Endodermal cell (in vitro differentiated cells): Measurements from ENCODE around the gene OMP. TPM values are rescaled to one million over a fixed set of nuclear protein-coding genes. Genes with fewer than 3 reads are reported as not detected.
A peak's percentile ranks its signal among the peaks of the same experiment; 100 is the strongest.

ENCODE experiments used
- DNase-seq: peaks from one replicate; pipeline ENCODE4 v3.0.0-alpha.2; 2017
- H3K27ac ChIP-seq: 2 replicates; pipeline ENCODE4 v1.5.1; 2013; ENCODE audit warnings: mild to moderate bottlenecking, low read depth, low read length, moderate library complexity
- H3K27me3 ChIP-seq: 2 replicates; pipeline ENCODE4 v1.6.1; 2013; ENCODE audit warnings: mild to moderate bottlenecking, low read length, moderate library complexity; ENCODE audit not compliant: insufficient read depth, control insufficient read depth, poor library complexity, severe bottlenecking
- H3K36me3 ChIP-seq: 2 replicates; pipeline ENCODE4 v1.7.0; 2013; ENCODE audit warnings: mild to moderate bottlenecking, low read length, moderate library complexity; ENCODE audit not compliant: control insufficient read depth, insufficient read depth
- H3K4me1 ChIP-seq: one replicate; pipeline ENCODE4 v1.7.0; 2013; ENCODE audit warnings: low read length; ENCODE audit not compliant: control insufficient read depth, insufficient read depth
- H3K4me3 ChIP-seq: 2 replicates; pipeline ENCODE4 v1.5.1; 2013; ENCODE audit warnings: mild to moderate bottlenecking, low read length, moderate library complexity
- H3K9ac ChIP-seq: 2 replicates; pipeline ENCODE4 v1.6.1; 2013; ENCODE audit warnings: mild to moderate bottlenecking, low read length, moderate library complexity; ENCODE audit not compliant: poor library complexity, severe bottlenecking; ENCODE audit errors: extremely low read depth
- H3K9me3 ChIP-seq: 2 replicates; pipeline ENCODE4 v1.6.1; 2013; ENCODE audit warnings: mild to moderate bottlenecking, low read length, moderate library complexity; ENCODE audit not compliant: control insufficient read depth
- H3K27ac Mint-ChIP-seq: 2 replicates; pipeline ENCODE4 v1.8.0; 2020; ENCODE audit warnings: mixed read lengths
- H3K27me3 Mint-ChIP-seq: 2 replicates; pipeline ENCODE4 v1.8.0; 2021; ENCODE audit warnings: mild to moderate bottlenecking, mixed read lengths; ENCODE audit not compliant: insufficient read depth
- H3K36me3 Mint-ChIP-seq: 2 replicates; pipeline ENCODE4 v1.8.0; 2020; ENCODE audit warnings: low read depth, mixed read lengths
- H3K4me1 Mint-ChIP-seq: 2 replicates; pipeline ENCODE4 v1.8.0; 2020; ENCODE audit warnings: mixed read lengths
- H3K4me3 Mint-ChIP-seq: 2 replicates; pipeline ENCODE4 v1.8.0; 2020; ENCODE audit warnings: mild to moderate bottlenecking, moderate library complexity, mixed read lengths
- H3K9me3 Mint-ChIP-seq: 2 replicates; pipeline ENCODE4 v1.8.0; 2020; ENCODE audit warnings: mild to moderate bottlenecking, mixed read lengths
- WGBS, 2 experiments: methylation state at CpG; one replicate each; pipeline versions ENCODE4 v1.1.5 to v1.1.7; 2013; ENCODE audit warnings: missing lambda C conversion rate in 2 of 2, mixed read lengths in 1 of 2; ENCODE audit not compliant: insufficient coverage in 1 of 2, insufficient read length in 1 of 2; 5-methylcytosine and 5-hydroxymethylcytosine counted together
- total RNA-seq, 2 donors: library from RNA; stranded (reverse); fragmentation: NEBNext Ultra II Directional in 1 of 2; extraction: Animal tissue kit (Norgen Biotek cat#: 25700) in 1 of 2; gene quantifications; 2 replicates in 1 of 2; 3 replicates in 1 of 2; pipeline ENCODE4 v1.2.1, GENCODE V29; 2021
- TF ChIP-seq, protein P1 (sequence below): fragments of 200-600 bp; sonication (generic); conservative IDR thresholded peaks from 2 replicates; pipeline ENCODE4 v1.5.0; 2021; ENCODE audit warnings: antibody characterized with exemption, mild to moderate bottlenecking

Gene OMP
- total RNA-seq, 2 donors from 2014 or later, result 1.6 to 1.7 TPM

DNA sequence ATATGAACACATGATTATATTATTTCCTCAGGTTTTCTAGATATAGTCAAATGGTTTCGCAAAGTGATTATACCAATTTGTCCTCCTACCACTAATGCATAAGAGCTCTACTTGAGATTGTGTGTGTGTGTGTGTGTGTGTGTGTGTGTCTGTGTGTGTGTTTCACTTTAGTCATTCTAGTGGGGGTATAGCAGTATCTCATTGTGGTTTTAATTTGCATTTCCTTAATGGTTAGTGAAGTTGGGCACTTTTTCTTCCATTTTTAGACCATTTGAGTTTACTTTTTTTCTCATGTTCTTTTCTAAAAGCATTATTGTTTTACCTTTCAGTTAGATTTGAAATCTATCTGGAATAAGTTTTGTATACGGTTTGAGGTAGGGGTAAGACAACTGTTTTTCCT, 23.0 kb upstream of the OMP start:
- Histone ChIP-seq H3K9ac (no peak overlapping the region), H3K9me3 (peaks cover 10% of the 10 kb centered on the region), H3K4me3 (no peak overlapping the region), H3K4me1 (no peaks in the 10 kb centered on the region), H3K27ac (no peak overlapping the region), H3K27me3 (no peaks in the 10 kb centered on the region), H3K36me3 (no peaks in the 10 kb centered on the region)
- 94% methylated on average over 1 of the region's 2 CpGs; no CpG with 5 or more reads in 1 of the 2 experiments for WGBS, 2 experiments
- no peak for DNase-seq
- Mint-ChIP-seq H3K4me3 (no peak overlapping the region), H3K36me3 (peaks cover 4% of the 10 kb centered on the region), H3K9me3 (peaks cover 6% of the 10 kb centered on the region), H3K27me3 (no peaks in the 10 kb centered on the region), H3K27ac (no peak overlapping the region), H3K4me1 (no peaks in the 10 kb centered on the region)
- TF ChIP-seq, protein P1, sequence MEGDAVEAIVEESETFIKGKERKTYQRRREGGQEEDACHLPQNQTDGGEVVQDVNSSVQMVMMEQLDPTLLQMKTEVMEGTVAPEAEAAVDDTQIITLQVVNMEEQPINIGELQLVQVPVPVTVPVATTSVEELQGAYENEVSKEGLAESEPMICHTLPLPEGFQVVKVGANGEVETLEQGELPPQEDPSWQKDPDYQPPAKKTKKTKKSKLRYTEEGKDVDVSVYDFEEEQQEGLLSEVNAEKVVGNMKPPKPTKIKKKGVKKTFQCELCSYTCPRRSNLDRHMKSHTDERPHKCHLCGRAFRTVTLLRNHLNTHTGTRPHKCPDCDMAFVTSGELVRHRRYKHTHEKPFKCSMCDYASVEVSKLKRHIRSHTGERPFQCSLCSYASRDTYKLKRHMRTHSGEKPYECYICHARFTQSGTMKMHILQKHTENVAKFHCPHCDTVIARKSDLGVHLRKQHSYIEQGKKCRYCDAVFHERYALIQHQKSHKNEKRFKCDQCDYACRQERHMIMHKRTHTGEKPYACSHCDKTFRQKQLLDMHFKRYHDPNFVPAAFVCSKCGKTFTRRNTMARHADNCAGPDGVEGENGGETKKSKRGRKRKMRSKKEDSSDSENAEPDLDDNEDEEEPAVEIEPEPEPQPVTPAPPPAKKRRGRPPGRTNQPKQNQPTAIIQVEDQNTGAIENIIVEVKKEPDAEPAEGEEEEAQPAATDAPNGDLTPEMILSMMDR, result no peak

DNA sequence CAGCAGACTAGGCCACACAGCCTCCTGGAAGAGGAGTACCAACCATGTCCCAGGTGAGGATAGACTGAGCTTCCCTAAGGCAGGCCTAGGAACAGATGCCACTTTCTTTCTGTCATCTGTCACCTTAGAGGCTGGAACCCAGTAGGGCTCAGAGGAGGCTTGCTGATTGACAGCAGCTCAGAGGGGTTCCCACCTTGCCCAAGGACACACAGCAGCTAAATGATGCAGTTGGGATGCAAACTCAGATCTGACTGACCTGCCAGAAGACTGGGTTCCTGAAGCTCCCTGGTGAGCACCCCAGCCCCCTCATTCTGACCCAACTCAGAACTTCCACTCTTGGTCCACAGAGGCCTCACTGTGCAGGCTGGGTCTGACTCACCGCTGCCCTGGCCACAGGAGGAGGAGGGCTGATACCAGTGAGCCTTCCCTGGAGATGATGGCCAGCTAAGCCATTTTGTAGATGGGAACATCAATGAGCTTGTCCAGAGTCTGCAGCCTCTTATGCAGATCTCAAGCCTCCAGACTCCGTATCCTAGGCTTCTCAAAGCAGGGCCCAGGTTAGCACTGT, 21.9 kb upstream of the OMP start:
- Mint-ChIP-seq H3K4me3 (no peak overlapping the region), H3K27ac (no peak overlapping the region), H3K4me1 (no peaks in the 10 kb centered on the region), H3K9me3 (peaks cover 6% of the 10 kb centered on the region), H3K36me3 (peaks cover 4% of the 10 kb centered on the region), H3K27me3 (no peaks in the 10 kb centered on the region)
- TF ChIP-seq, protein P1, result no peak
- no peak overlapping the region for H3K27ac ChIP-seq
- H3K36me3 ChIP-seq, result no peaks in the 10 kb centered on the region
- H3K27me3 ChIP-seq, result no peaks in the 10 kb centered on the region
- WGBS, 2 experiments, result 95 to 100% methylated on average over 1 to 2 of the region's 2 CpGs
- peaks cover 10% of the 10 kb centered on the region for H3K9me3 ChIP-seq
- no peak overlapping the region for H3K4me3 ChIP-seq
- H3K4me1 ChIP-seq, result no peaks in the 10 kb centered on the region
- H3K9ac ChIP-seq, result no peak overlapping the region
- DNase-seq, result peak; percentile 35

DNA sequence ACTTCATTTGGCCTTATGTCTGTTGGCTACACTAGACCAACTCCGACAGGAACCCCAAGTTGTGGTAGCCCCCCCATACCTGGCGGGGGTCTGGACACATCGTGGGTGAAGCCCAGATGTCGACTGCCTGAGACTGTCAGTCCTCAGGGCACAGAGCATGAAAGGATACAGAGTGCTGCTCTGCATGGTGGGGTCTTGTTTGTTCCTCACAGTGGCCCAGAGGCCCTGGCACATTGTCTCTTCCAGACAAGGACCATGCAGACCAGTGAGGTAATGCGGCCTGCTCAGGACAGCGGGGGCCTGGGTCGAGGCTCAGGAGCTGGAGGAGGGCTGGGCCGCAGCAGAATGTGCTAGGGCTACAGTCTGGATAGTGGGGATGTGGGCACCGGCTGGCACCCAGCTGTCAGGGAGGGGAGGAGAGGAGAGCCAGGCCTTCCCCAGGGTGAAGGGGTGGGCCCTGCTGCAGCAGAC, 21.2 kb upstream of the OMP start:
- H3K4me3 Mint-ChIP-seq, result no peak overlapping the region
- H3K4me1 Mint-ChIP-seq, result no peaks in the 10 kb centered on the region
- Histone ChIP-seq H3K9ac (no peak overlapping the region), H3K4me3 (no peak overlapping the region), H3K9me3 (peaks cover 10% of the 10 kb centered on the region), H3K36me3 (no peaks in the 10 kb centered on the region), H3K27ac (no peak overlapping the region), H3K4me1 (no peaks in the 10 kb centered on the region), H3K27me3 (no peaks in the 10 kb centered on the region)
- H3K27me3 Mint-ChIP-seq, result no peaks in the 10 kb centered on the region
- no peak overlapping the region for H3K27ac Mint-ChIP-seq
- 92 to 93% methylated on average over 4 to 9 of the region's 9 CpGs for WGBS, 2 experiments
- H3K9me3 Mint-ChIP-seq, result peaks cover 6% of the 10 kb centered on the region
- peaks cover 4% of the 10 kb centered on the region for H3K36me3 Mint-ChIP-seq
- TF ChIP-seq, protein P1, result no peak
- peak; percentile 40 for DNase-seq
